GM18861 (cell line): ENCODE results near the gene GSN.

ENCODE experiments used
- ATAC-seq: cut with Tn5 transposase; IDR thresholded peaks from one replicate; pipeline ENCODE4 v1.9.1; 2021; ENCODE audit not compliant: unreplicated experiment

GSN gene

GRCh38 chr9:121371495-121372061 is 103.6 kb downstream of the GSN start:
- ATAC-seq = no peak

DNA sequence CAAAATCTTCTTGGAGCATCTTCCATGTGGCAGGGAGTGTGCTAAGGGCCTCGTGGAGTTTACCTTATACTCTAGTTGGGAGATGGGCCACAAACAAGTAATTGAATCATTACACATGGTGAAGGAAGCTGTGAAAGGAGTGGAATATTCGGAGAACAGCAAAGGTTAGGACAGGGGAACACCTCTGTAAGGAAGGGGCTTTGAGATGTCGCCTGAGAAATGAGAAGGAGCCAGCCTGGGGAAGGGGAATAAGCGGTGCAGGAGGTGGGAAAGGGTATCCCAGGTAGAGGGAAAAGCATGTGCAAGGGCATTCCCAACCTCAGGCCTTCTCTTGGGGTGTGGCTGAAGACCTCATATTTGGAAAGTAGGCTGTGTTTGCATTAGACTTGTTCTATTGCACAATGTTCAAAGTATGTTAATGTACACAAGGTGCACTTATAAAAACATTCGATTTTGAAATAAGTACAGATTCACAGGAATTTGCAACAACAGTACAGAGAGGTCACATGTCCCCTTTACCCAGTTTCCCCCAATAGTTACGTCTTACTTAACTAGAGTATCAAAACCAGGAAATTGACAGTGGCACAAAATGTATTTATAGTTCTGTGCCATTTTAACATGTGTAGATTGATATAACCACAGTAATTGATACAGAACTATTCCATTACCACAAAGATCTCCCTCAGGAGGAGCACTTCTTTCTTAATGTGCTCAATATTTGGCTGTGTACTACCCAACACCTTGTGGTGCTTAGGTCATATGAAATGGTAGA is 104.5 kb downstream of the GSN start:
- no peak for ATAC-seq

DNA sequence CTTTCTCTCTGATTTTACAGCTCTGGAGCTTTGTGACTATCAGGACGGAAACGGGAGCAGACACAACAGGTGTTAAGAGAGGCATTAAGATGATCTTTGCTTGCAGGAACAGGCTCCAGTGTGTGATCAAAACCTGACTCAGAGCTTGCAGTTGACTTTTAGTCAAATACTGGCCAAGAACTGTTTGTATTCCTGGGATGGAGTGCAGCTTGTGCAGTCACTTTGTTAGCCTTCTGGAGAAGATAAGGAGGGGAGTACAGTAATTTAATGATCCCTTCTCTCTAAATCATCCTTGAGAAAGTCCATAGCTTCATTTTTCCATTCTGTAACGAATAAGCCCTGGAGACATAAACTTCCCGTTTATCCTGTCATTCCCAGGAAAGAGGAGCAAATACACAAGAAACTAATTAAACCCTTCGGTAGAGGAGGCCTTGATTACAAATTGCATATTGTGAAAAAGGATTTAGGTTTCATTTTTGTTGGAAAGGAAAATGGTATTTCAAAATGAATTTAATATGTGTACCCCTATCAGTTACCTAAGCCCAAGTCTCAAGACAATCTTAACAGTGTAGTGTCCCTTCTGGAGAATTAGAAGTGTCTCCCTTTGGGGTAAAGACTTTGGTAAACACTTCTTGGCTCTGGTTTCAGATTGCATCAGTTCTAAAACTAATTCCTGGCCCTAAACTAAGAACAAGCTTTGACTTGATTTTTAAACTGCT is 105.2 kb downstream of the GSN start:
- ATAC-seq = no peak

- no peak for ATAC-seq
These were observed 108.4 kb downstream of the GSN start for GRCh38 chr9:121376214-121376830.

DNA sequence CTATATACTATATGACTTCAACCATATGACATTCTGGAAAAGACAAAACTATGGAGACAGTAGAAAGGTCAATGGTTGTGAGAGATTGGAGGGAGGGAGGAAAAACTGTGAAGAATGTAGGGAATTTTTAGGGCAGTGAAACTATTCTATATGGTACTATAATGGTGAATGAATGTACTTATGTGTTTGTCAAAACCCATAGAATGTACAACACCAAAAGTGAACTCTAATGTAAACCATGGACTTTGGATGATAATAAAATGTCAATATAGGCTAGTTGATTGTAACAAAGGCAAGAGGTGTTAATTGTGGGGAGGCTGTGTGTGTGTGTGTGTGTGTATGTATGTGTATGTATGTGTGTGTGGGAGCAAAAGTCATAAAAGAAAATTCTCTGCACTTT is 112.9 kb downstream of the GSN start:
- no peak for ATAC-seq
